Measurements from ENCODE around the gene GFPT1.

The GFPT1 gene

GRCh38 chr2:69299772-69300516 is 87.1 kb downstream of the GFPT1 start:
- no peak overlapping the region for H3K4me3 ChIP-seq
- H3K27ac ChIP-seq: peak overlapping the region in 3 of 21 experiments; percentile 38 to 57 (median 40)

DNA sequence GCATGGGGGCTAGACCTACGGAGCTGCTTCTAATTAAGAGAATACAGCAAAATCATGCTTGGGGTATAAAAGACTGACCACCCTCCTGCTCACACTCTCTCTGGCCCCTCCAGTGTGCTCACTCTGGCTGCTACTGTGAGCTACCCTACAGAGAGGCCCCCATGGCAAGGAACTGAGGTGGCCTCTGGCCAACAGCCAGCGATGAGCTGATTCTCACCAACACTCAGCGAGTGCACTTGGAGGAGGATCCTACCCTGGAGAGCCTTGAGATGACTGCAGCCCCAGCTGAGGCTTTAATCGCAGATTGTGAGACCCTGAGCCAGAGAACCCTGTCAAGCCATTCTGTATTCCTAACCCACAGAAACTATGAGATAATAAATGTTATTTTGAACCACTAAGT is 88.2 kb downstream of the GFPT1 start:
- Histone ChIP-seq H3K4me3 (no peak overlapping the region), H3K27ac (peak overlapping the region in 7 of 21 experiments; percentile 31 to 68 (median 43))

- H3K27ac ChIP-seq: peak overlapping the region in 7 of 21 experiments; percentile 31 to 68 (median 43)
- no peak overlapping the region for H3K4me3 ChIP-seq
Measured at GRCh38 chr2:69298261-69298660, 88.8 kb downstream of the GFPT1 start.

DNA sequence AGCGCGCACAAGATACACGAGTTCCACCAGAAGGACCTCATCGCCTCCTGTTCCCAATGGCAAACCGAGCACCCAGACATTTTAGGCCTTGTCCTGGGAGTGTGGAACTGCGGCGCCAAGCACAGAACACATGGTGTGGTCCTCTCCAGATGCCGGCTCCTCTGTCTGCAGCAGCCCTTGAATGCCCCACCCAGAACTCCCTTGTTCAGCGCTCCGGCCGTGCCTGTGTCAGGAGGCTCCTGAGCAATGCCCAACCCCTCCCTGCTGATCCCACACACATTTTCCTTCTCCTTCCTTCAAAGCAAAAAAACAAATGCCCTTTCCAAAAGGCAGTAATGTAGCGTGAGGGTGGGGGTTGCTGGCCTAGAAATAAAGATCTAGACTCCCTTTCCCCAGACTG is 89.8 kb downstream of the GFPT1 start:
- Histone ChIP-seq H3K4me3 (no peak overlapping the region), H3K27ac (no peak overlapping the region)

- Histone ChIP-seq H3K27ac (no peak overlapping the region), H3K4me3 (no peak overlapping the region)
Measured at GRCh38 chr2:69296421-69296820, 90.6 kb downstream of the GFPT1 start.

- peak overlapping the region in 1 of 21 experiments; percentile 1 for H3K27ac ChIP-seq
- H3K4me3 ChIP-seq: no peak overlapping the region
Measured at GRCh38 chr2:69292256-69292655, 94.8 kb downstream of the GFPT1 start.

DNA sequence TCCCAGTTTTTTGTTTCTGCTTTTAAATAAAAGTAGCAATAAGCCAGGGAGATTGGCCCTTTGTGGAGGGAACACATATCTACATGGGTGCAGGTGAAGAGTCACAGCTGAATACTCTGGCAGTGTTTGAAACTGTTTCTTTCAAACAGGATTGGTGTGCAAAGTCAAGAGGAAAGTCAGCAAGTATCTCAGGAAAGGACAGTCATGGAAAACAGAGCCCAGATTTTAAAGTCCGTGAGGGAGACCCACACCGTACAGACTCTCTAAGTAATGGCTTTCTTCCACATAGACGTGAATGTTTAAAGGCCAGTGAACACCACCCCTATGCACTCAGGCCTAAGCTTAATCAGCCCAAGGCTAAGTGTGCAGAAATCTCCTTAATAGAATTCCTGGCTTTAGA is 95.3 kb downstream of the GFPT1 start:
- H3K4me3 ChIP-seq: no peak overlapping the region
- peak overlapping the region in 2 of 21 experiments; percentile 17 to 53 for H3K27ac ChIP-seq

GRCh38 chr2:69291004-69291650 is 95.9 kb downstream of the GFPT1 start:
- H3K27ac ChIP-seq: peak overlapping the region in 5 of 21 experiments; percentile 8 to 53 (median 18)

DNA sequence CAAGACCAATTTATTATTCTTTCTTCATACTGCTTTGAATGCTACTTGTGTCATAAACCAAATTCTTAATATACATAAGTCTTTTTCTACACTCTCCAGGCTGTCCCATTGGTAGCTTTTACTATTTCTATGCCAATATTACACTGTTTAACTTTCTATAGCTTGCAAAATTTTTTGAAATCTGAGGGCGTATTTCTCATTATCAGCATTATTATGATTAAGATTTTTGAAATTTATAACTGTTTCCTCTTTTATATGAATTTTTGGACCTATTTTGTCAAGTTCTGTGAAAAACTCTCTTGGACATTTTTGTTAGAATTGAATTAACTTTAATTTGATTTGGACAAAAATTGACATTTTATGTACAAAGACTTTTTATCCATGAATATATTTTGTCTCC is 98.6 kb downstream of the GFPT1 start:
- H3K27ac ChIP-seq: no peak overlapping the region

More at GRCh38 chr2:69291004-69291650, 95.9 kb downstream of the GFPT1 start:
- no peak overlapping the region for H3K4me3 ChIP-seq

GRCh38 chr2:69287544-69287943 is 99.5 kb downstream of the GFPT1 start:
- no peak overlapping the region for H3K4me3 ChIP-seq
- no peak overlapping the region for H3K27ac ChIP-seq

More for the DNA sequence above, 98.6 kb downstream of the GFPT1 start:
- no peak overlapping the region for H3K4me3 ChIP-seq

DNA sequence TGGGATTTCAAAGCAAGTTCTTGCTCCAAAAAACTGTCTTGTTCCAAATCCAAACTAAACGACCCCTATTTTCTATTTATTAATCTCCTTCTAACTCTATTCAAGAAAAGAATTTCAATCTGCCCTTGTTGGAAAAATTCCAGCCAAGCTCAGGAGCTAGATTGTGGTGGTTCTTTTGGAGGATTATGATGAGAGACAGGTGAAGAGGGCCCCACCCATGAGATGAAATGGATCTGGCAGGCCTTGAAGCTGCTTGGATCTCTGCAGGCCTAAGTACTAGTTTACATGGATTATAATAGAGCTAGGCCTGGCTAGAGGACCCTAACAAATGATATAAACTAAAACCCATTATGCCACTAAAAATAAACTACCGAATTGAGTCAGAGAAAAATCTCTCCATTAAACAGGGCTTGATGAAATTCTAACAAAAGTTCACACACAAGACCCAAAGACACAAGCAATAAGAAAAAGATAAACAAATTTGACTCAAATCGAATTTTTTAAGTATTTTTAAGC is 101.6 kb downstream of the GFPT1 start:
- no peak overlapping the region for H3K27ac ChIP-seq
- H3K4me3 ChIP-seq: no peak overlapping the region

DNA sequence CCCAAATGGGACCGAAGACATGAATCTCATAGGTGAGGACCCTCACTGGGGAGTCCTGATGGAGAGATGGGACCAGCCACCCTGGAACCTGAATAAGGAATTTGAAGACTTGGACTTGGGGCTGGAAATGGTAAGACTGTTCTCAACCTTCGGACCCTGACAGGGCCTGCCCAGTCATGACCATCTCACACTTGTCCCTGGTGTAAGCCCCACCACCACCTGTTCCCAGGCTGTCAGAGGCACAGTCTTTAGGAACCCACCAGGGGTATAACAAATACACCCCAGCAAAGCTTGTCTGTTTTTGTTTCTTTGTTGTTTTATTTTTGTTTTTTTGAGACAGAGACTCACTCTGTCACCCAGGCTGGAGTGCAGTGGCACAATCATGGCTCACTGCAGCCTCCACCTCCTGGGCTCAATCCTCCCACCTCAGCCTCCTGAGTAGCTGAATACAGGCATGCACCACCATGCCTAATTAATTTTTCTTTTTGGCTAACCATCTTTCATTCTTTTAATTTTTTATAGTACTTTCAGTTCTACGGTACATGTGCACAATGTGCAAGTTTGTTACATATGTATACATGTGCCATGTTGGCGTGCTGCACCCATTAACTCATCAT is 106.1 kb downstream of the GFPT1 start:
- no peak overlapping the region for H3K27ac ChIP-seq
- no peak overlapping the region for H3K4me3 ChIP-seq

GRCh38 chr2:69279931-69280681 is 106.9 kb downstream of the GFPT1 start:
- Histone ChIP-seq H3K4me3 (no peak overlapping the region), H3K27ac (no peak overlapping the region)

DNA sequence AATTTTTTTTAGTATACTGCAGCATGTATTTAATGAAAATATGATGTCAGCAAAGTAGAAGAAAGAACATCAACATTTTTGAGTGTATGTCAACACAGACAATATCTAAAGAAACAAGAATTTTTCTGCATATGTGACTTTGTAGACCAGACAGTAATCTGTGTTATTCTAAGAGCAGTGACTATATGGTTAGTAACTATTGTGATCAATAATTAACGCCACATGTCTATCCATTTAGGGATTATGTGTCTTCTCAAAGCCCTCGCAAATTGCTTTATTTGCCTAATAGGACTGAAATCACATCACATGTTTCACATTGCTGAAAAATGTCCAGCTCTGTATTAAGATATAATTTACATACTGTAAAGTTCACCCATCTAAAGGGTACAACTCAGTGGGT is 107.8 kb downstream of the GFPT1 start:
- H3K4me3 ChIP-seq: no peak overlapping the region
- no peak overlapping the region for H3K27ac ChIP-seq

GRCh38 chr2:69278366-69278765 is 108.7 kb downstream of the GFPT1 start:
- no peak overlapping the region for H3K4me3 ChIP-seq
- no peak overlapping the region for H3K27ac ChIP-seq

- H3K27ac ChIP-seq: no peak overlapping the region
- H3K4me3 ChIP-seq: no peak overlapping the region
Measured at GRCh38 chr2:69275490-69275889, 111.5 kb downstream of the GFPT1 start.

DNA sequence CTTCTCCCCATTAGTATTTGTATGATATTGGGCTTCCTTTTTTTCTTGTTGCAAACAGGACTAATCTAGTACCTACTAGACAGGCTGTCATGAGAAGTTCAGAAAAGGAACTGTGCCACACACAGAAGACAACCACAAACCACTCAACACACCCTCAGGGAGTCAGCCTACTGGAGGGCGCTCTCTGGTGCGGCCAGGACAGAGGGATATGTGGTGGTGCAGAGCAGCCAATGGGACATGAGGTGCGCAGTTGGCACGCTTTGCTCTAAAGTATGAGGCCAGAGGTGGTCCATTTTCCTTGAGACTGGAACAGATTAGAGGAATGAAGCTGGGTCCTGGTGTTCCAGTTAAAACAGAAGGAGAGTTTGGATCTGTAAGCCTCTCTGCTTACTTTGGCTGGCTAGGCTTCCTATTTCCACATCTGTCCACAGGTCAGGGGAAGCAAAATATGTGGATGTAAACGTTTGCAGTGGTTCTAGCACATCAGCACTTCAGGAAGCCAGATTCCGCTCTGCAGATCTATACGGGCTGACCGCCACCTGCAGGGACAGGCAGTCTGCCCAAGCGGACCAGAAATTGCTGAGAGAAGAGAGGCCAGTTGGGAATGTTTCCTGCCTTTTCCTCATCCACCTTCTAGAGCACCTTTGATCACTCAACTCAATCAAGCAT is 114.1 kb downstream of the GFPT1 start:
- Histone ChIP-seq H3K27ac (peak overlapping the region in 1 of 21 experiments; percentile 20), H3K4me3 (no peak overlapping the region)

DNA sequence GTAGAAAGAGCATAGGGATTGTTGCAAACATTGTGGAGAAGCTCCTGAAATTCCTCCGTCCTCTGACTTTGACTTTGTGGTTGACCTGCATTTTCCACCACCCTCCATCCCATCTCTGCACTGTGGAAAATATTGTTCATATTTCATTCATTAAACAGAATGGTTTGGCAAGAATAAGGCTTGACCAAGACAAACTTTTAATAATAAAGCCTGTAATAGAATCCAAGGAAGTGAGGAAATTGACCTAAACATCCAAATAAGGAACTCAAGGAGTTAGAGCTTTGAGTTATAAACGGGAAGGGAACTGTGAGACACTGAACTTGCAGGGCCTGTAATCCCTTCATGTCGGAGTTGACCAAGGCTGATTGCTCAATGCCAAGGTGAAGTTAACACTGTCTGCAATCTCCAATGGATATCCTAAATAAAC is 115.2 kb downstream of the GFPT1 start:
- Histone ChIP-seq H3K27ac (peak overlapping the region in 3 of 21 experiments; percentile 26 to 61 (median 55)), H3K4me3 (no peak overlapping the region)

Data from skin epidermis (tissue), 12 donors.